SK-N-SH treated with all-trans-retinoic acid at 6 μM for 48 hours (cell line): ENCODE measurements around the gene JOSD2.

Experiments used
- ATAC-seq: fragments of 200-7000 bp; cut with Tn5 transposase; 3 replicates; pipeline ENCODE4 v1.9.1; 2020; ENCODE audit warnings: mild to moderate bottlenecking, moderate library complexity
- ARNTL ChIP-seq: fragments of 450-650 bp; formaldehyde crosslinking; IDR thresholded peaks from 2 replicates; pipeline ENCODE4 v1.5.0; 2020; ENCODE audit warnings: low read depth, mild to moderate bottlenecking, moderate library complexity, borderline replicate concordance
- BACH2 ChIP-seq: fragments of 250-450 bp; sonication (Bioruptor Pico); IDR thresholded peaks from 2 replicates; pipeline ENCODE4 v1.9.0; 2021; ENCODE audit warnings: mild to moderate bottlenecking, borderline replicate concordance
- CSDC2 ChIP-seq: fragments of 250-450 bp; sonication (Bioruptor Pico); IDR thresholded peaks from 2 replicates; pipeline ENCODE4 v1.5.0; 2020; ENCODE audit warnings: mild to moderate bottlenecking, moderate library complexity
- ESRRG ChIP-seq: fragments of 250-450 bp; sonication (Bioruptor Pico); IDR thresholded peaks from 2 replicates; pipeline ENCODE4 v1.6.1; 2021; ENCODE audit warnings: mild to moderate bottlenecking
- GLIS3 ChIP-seq: fragments of 250-450 bp; sonication (Bioruptor Pico); IDR thresholded peaks from 2 replicates; pipeline ENCODE4 v1.5.0; 2020; ENCODE audit warnings: mild to moderate bottlenecking, moderate library complexity
- ISL1 ChIP-seq: fragments of 250-450 bp; sonication (Bioruptor Pico); IDR thresholded peaks from 2 replicates; pipeline ENCODE4 v2.1.2; 2022; ENCODE audit warnings: mild to moderate bottlenecking, moderate library complexity
- OSR1 ChIP-seq: fragments of 250-450 bp; sonication (Bioruptor Pico); IDR thresholded peaks from 2 replicates; pipeline ENCODE4 v1.8.0; 2022; ENCODE audit warnings: moderate library complexity, mild to moderate bottlenecking, inconsistent platforms
- PPARA ChIP-seq: fragments of 250-450 bp; sonication (Bioruptor Pico); IDR thresholded peaks from 2 replicates; pipeline ENCODE4 v1.5.0; 2020; ENCODE audit warnings: mild to moderate bottlenecking, borderline replicate concordance
- RARB ChIP-seq: fragments of 250-450 bp; sonication (Bioruptor Pico); IDR thresholded peaks from 2 replicates; pipeline ENCODE4 v1.8.0; 2021; ENCODE audit warnings: mild to moderate bottlenecking, moderate library complexity
- SNAI2 ChIP-seq: fragments of 250-450 bp; sonication (Bioruptor Pico); IDR thresholded peaks from 2 replicates; pipeline ENCODE4 v1.5.0; 2020; ENCODE audit warnings: mild to moderate bottlenecking, moderate library complexity
- TCF4 ChIP-seq: fragments of 250-450 bp; sonication (Bioruptor Pico); IDR thresholded peaks from 2 replicates; pipeline ENCODE4 v1.8.0; 2021; ENCODE audit warnings: mild to moderate bottlenecking, moderate library complexity, borderline replicate concordance
- TOX ChIP-seq: fragments of 250-450 bp; sonication (Bioruptor Pico); IDR thresholded peaks from 2 replicates; pipeline ENCODE4 v1.8.0; 2021; ENCODE audit warnings: mild to moderate bottlenecking, moderate library complexity, borderline replicate concordance
- ZC3H10 ChIP-seq: fragments of 250-450 bp; sonication (Bioruptor Pico); IDR thresholded peaks from 2 replicates; pipeline ENCODE4 v1.5.1; 2021; ENCODE audit warnings: mild to moderate bottlenecking, moderate library complexity
- ZFP3 ChIP-seq: fragments of 250-450 bp; sonication (Bioruptor Pico); IDR thresholded peaks from 2 replicates; pipeline ENCODE4 v1.5.0; 2020; ENCODE audit warnings: mild to moderate bottlenecking, moderate library complexity
- ZFP30 ChIP-seq: fragments of 450-650 bp; formaldehyde crosslinking; IDR thresholded peaks from 2 replicates; pipeline ENCODE4 v1.5.0; 2022; ENCODE audit warnings: mild to moderate bottlenecking, moderate library complexity
- ZNF565 ChIP-seq: fragments of 450-650 bp; formaldehyde crosslinking; conservative IDR thresholded peaks from 2 replicates; pipeline ENCODE4 v1.5.0; 2020; ENCODE audit warnings: low read depth, mild to moderate bottlenecking, moderate library complexity
- ZNF70 ChIP-seq: fragments of 450-650 bp; formaldehyde crosslinking; IDR thresholded peaks from 2 replicates; pipeline ENCODE4 v1.5.0; 2020; ENCODE audit warnings: mild to moderate bottlenecking, moderate library complexity
- ZNF8 ChIP-seq: fragments of 450-650 bp; formaldehyde crosslinking; IDR thresholded peaks from 2 replicates; pipeline ENCODE4 v1.5.0; 2020; ENCODE audit warnings: mild to moderate bottlenecking, moderate library complexity
- TF ChIP-seq, protein P1 (sequence below): fragments of 250-450 bp; sonication (Bioruptor Pico); IDR thresholded peaks from 2 replicates; pipeline ENCODE4 v1.5.1; 2020; ENCODE audit warnings: low read depth, mild to moderate bottlenecking, moderate library complexity
- TF ChIP-seq, protein P2 (sequence below): fragments of 250-450 bp; sonication (Bioruptor Pico); IDR thresholded peaks from 2 replicates; pipeline ENCODE4 v1.8.0; 2020; ENCODE audit warnings: mild to moderate bottlenecking, moderate library complexity, borderline replicate concordance
- TF ChIP-seq, protein P3 (sequence below): fragments of 250-450 bp; sonication (Bioruptor Pico); IDR thresholded peaks from 2 replicates; pipeline ENCODE4 v1.5.0; 2020; ENCODE audit warnings: mild to moderate bottlenecking, moderate library complexity
- TF ChIP-seq, protein P4 (sequence below): fragments of 250-450 bp; sonication (Bioruptor Pico); IDR thresholded peaks from 2 replicates; pipeline ENCODE4 v1.5.1; 2021; ENCODE audit warnings: mild to moderate bottlenecking, moderate library complexity
- TF ChIP-seq, protein P5 (sequence below): fragments of 250-450 bp; sonication (Bioruptor Pico); IDR thresholded peaks from 2 replicates; pipeline ENCODE4 v1.8.0; 2021; ENCODE audit warnings: low read depth, mild to moderate bottlenecking, moderate library complexity, borderline replicate concordance

Gene JOSD2

DNA sequence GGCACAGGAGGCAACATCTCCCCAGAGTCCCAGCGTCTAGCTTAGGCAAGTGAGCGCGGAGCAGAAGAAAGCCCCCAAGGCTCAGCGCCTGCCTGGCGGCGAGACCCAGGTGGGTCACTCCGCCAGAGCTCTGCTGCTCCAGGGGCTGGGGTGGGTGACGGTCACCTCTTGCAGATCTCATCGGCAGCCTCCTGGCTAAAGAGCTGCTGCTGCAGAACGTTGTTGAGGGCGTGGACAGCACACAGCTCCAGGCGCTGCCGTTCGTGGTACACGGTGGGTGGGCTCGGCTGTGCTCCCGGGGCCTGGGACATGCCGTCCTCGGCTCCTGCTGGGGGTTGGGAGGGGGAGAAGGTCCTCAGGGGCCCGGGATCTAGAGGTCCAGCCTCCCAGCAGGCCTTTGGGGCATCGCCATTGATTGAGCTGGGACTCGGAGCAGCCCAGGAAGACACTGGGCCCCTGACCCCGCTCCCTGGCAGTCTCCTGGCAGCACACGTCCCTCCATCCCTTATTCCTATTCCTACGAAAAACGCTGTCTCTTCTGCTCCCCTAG is 795 bp downstream of the JOSD2 start:
- TF ChIP-seq, protein P1, sequence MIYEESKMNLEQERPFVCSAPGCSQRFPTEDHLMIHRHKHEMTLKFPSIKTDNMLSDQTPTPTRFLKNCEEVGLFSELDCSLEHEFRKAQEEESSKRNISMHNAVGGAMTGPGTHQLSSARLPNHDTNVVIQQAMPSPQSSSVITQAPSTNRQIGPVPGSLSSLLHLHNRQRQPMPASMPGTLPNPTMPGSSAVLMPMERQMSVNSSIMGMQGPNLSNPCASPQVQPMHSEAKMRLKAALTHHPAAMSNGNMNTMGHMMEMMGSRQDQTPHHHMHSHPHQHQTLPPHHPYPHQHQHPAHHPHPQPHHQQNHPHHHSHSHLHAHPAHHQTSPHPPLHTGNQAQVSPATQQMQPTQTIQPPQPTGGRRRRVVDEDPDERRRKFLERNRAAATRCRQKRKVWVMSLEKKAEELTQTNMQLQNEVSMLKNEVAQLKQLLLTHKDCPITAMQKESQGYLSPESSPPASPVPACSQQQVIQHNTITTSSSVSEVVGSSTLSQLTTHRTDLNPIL: no peak
- no peak for TF ChIP-seq ZNF565 (CRISPR knock-in tag)
- TF ChIP-seq, protein P2, sequence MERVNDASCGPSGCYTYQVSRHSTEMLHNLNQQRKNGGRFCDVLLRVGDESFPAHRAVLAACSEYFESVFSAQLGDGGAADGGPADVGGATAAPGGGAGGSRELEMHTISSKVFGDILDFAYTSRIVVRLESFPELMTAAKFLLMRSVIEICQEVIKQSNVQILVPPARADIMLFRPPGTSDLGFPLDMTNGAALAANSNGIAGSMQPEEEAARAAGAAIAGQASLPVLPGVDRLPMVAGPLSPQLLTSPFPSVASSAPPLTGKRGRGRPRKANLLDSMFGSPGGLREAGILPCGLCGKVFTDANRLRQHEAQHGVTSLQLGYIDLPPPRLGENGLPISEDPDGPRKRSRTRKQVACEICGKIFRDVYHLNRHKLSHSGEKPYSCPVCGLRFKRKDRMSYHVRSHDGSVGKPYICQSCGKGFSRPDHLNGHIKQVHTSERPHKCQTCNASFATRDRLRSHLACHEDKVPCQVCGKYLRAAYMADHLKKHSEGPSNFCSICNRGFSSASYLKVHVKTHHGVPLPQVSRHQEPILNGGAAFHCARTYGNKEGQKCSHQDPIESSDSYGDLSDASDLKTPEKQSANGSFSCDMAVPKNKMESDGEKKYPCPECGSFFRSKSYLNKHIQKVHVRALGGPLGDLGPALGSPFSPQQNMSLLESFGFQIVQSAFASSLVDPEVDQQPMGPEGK (CRISPR knock-in tag): no peak
- no peak for TF ChIP-seq BACH2
- TF ChIP-seq ISL1: no peak
- no peak for TF ChIP-seq ZC3H10
- no peak for TF ChIP-seq GLIS3 (CRISPR knock-in tag)
- TF ChIP-seq ZNF70 (CRISPR knock-in tag): no peak
- no peak for TF ChIP-seq ESRRG (CRISPR knock-in tag)
- no peak for TF ChIP-seq PPARA (CRISPR knock-in tag)
- no peak for TF ChIP-seq SNAI2 (CRISPR knock-in tag)
- TF ChIP-seq, protein P3, sequence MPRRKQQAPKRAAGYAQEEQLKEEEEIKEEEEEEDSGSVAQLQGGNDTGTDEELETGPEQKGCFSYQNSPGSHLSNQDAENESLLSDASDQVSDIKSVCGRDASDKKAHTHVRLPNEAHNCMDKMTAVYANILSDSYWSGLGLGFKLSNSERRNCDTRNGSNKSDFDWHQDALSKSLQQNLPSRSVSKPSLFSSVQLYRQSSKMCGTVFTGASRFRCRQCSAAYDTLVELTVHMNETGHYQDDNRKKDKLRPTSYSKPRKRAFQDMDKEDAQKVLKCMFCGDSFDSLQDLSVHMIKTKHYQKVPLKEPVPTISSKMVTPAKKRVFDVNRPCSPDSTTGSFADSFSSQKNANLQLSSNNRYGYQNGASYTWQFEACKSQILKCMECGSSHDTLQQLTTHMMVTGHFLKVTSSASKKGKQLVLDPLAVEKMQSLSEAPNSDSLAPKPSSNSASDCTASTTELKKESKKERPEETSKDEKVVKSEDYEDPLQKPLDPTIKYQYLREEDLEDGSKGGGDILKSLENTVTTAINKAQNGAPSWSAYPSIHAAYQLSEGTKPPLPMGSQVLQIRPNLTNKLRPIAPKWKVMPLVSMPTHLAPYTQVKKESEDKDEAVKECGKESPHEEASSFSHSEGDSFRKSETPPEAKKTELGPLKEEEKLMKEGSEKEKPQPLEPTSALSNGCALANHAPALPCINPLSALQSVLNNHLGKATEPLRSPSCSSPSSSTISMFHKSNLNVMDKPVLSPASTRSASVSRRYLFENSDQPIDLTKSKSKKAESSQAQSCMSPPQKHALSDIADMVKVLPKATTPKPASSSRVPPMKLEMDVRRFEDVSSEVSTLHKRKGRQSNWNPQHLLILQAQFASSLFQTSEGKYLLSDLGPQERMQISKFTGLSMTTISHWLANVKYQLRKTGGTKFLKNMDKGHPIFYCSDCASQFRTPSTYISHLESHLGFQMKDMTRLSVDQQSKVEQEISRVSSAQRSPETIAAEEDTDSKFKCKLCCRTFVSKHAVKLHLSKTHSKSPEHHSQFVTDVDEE: no peak
- TF ChIP-seq OSR1 (CRISPR knock-in tag): no peak
- no peak for TF ChIP-seq TCF4
- no peak for TF ChIP-seq CSDC2 (CRISPR knock-in tag)
- TF ChIP-seq ZFP3 (CRISPR knock-in tag): no peak
- TF ChIP-seq RARB (CRISPR knock-in tag): no peak
- TF ChIP-seq, protein P4, sequence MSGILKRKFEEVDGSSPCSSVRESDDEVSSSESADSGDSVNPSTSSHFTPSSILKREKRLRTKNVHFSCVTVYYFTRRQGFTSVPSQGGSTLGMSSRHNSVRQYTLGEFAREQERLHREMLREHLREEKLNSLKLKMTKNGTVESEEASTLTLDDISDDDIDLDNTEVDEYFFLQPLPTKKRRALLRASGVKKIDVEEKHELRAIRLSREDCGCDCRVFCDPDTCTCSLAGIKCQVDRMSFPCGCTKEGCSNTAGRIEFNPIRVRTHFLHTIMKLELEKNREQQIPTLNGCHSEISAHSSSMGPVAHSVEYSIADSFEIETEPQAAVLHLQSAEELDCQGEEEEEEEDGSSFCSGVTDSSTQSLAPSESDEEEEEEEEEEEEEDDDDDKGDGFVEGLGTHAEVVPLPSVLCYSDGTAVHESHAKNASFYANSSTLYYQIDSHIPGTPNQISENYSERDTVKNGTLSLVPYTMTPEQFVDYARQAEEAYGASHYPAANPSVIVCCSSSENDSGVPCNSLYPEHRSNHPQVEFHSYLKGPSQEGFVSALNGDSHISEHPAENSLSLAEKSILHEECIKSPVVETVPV (CRISPR knock-in tag): no peak
- peak; percentile 5; the same call in 2 of the 3 replicates for ATAC-seq

DNA sequence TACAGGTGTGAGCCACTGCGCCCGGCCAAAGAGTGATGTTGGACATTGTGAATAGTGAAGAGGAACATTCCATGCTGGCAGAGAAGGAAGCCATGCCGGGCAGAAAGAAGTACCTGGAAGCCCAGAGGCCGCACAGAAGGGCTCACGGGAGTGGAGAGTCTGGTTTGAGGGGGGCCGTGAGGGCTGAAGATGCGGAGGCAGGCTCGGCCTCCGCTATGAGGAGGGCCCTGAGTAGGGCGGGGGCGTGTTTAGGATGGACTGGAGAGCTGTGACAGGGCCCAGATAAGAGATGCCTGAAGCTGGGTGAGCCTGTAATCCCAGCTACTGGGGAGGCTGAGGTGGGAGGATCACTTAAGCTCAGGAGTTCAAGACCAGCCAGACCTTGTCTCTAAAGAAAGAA is 1.6 kb downstream of the JOSD2 start:
- ATAC-seq: no peak
- TF ChIP-seq, protein P4 (CRISPR knock-in tag): no peak
- TF ChIP-seq ISL1 (no peak), PPARA (CRISPR knock-in tag) (no peak), ESRRG (CRISPR knock-in tag) (no peak), TOX (CRISPR knock-in tag) (no peak), ZFP3 (CRISPR knock-in tag) (no peak), CSDC2 (CRISPR knock-in tag) (no peak), ARNTL (CRISPR knock-in tag) (no peak), OSR1 (CRISPR knock-in tag) (no peak), ZC3H10 (no peak), RARB (CRISPR knock-in tag) (no peak), BACH2 (no peak), SNAI2 (CRISPR knock-in tag) (no peak), GLIS3 (CRISPR knock-in tag) (no peak), ZFP30 (CRISPR knock-in tag) (no peak), ZNF565 (CRISPR knock-in tag) (no peak), ZNF8 (CRISPR knock-in tag) (no peak)
- TF ChIP-seq, protein P3: no peak
- TF ChIP-seq, protein P5, sequence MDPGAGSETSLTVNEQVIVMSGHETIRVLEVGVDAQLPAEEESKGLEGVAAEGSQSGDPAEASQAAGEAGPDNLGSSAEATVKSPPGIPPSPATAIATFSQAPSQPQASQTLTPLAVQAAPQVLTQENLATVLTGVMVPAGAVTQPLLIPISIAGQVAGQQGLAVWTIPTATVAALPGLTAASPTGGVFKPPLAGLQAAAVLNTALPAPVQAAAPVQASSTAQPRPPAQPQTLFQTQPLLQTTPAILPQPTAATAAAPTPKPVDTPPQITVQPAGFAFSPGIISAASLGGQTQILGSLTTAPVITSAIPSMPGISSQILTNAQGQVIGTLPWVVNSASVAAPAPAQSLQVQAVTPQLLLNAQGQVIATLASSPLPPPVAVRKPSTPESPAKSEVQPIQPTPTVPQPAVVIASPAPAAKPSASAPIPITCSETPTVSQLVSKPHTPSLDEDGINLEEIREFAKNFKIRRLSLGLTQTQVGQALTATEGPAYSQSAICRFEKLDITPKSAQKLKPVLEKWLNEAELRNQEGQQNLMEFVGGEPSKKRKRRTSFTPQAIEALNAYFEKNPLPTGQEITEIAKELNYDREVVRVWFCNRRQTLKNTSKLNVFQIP (CRISPR knock-in tag): no peak
